ENCODE data around the gene HPSE2.
A peak's percentile ranks its signal among the peaks of the same experiment; 100 is the strongest.

HPSE2 gene

GRCh38 chr10:99233689-99234037, 2.0 kb downstream of the HPSE2 start:
- H3K36me3 ChIP-seq (ENCODE audit: control insufficient read depth, low read depth, low read length) = no peaks in the 10 kb centered on the region
- no peak overlapping the region for H3K9ac ChIP-seq (ENCODE audit: low read length)
- H3K27me3 ChIP-seq (ENCODE audit: control insufficient read depth, insufficient read depth, low read length) = peaks cover 100% of the 10 kb centered on the region
- no peaks in the 10 kb centered on the region for H3K9me3 ChIP-seq (ENCODE audit: control insufficient read depth, low read depth, low read length)
- H3K4me3 ChIP-seq (ENCODE audit: low read length) = peak overlapping the region; percentile 77
- H3K4me1 ChIP-seq (ENCODE audit: control insufficient read depth, low read depth, low read length) = peaks cover 29% of the 10 kb centered on the region
- no peak overlapping the region for H3K27ac ChIP-seq (ENCODE audit: low read length)

DNA sequence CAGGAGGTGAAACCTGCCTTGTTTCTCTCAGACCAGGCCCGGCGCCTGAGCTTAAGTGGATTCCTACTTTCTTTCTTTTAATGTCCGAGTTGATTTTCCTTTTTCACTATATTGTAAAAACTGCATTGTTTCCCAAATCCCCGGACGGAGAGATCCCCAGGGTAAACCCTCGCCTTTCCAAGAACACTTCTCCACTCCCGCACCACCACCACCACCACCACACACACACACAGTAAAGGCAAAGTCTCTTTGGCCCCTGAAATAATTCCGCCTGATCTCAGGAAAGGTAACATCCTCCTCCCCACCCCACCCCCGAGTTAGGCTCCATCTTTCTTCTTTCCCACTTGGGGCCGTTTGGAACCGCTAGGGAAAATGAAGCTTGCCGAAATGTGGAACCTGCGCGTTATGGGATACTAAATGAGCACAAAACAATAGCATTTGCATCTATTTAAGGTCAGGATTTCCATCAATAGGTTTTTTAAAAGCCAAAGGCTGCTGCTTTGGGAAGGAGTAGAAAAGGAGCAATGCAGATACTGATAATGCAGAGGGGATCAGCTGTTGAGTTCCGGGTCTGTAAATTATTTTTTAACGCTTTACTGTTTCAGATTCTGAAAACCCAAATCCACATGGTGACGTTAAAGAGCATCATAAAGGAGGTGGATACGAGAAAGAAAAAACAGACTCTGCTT, 2.5 kb downstream of the HPSE2 start:
- no peak overlapping the region for H3K9ac ChIP-seq (ENCODE audit: low read length)
- peak overlapping the region; percentile 77 for H3K4me3 ChIP-seq (ENCODE audit: low read length)
- H3K9me3 ChIP-seq (ENCODE audit: control insufficient read depth, low read depth, low read length) = no peaks in the 10 kb centered on the region
- peaks cover 29% of the 10 kb centered on the region for H3K4me1 ChIP-seq (ENCODE audit: control insufficient read depth, low read depth, low read length)
- H3K27ac ChIP-seq (ENCODE audit: low read length) = no peak overlapping the region
- H3K36me3 ChIP-seq (ENCODE audit: control insufficient read depth, low read depth, low read length) = no peaks in the 10 kb centered on the region
- H3K27me3 ChIP-seq (ENCODE audit: control insufficient read depth, insufficient read depth, low read length) = peaks cover 100% of the 10 kb centered on the region

DNA sequence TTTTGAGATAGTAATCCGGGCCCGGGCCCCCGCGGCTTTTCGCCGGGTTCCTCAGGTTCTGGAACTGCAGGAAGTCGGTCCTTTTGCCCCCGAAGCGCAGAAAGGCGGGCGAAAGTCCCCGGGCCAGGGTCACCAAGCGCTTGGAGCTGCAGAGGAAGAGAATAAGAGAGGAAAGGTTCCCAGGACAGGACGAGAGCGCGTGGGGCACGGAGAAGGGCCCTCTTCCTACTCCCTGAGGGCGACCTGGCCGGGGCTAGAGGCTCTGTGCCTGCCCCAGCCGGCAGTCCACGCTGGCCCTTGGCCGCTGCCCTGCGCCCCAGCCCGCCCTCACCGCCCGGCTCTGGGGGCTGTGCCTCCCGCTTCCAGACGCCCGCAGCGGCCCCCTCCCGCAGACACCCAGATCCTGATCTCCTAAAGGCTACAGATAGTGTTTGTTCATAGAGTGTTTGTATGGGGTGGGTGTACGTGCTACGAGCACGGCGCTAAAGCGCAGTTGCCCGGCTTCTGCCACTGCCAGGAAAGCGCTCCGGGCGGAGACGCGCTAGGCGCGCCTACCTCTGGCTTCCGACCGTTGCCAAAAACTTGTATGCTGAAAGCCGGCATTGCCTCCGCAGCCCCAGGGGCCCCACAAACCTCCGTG, 3.2 kb downstream of the HPSE2 start:
- H3K9ac ChIP-seq (ENCODE audit: low read length) = no peak overlapping the region
- peaks cover 29% of the 10 kb centered on the region for H3K4me1 ChIP-seq (ENCODE audit: control insufficient read depth, low read depth, low read length)
- no peak overlapping the region for H3K27ac ChIP-seq (ENCODE audit: low read length)
- peaks cover 97% of the 10 kb centered on the region for H3K27me3 ChIP-seq (ENCODE audit: control insufficient read depth, insufficient read depth, low read length)
- no peaks in the 10 kb centered on the region for H3K36me3 ChIP-seq (ENCODE audit: control insufficient read depth, low read depth, low read length)
- peak overlapping the region; percentile 77 for H3K4me3 ChIP-seq (ENCODE audit: low read length)
- H3K9me3 ChIP-seq (ENCODE audit: control insufficient read depth, low read depth, low read length) = no peaks in the 10 kb centered on the region

DNA sequence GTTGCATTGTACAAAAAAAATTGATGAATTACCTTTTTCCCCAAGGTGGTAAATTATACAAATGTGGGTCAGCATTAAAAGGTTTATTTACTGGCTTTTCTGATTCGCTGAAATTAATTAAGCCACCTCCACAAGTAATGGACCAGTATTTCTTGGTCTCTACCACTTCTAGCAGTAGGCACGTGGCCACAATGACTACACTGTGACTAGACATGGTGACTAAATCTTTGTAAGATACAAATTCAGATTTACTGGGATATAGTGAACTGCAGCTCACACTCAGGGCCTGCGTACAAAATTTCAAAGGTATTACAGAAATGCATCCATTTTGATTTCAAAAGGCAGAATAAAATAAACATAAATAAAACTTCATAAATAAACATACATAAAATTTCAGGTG, 10.9 kb downstream of the HPSE2 start:
- no peak overlapping the region for H3K4me3 ChIP-seq (ENCODE audit: low read length)
- no peaks in the 10 kb centered on the region for H3K36me3 ChIP-seq (ENCODE audit: control insufficient read depth, low read depth, low read length)
- peaks cover 20% of the 10 kb centered on the region for H3K27me3 ChIP-seq (ENCODE audit: control insufficient read depth, insufficient read depth, low read length)
- no peak overlapping the region for H3K9ac ChIP-seq (ENCODE audit: low read length)
- H3K9me3 ChIP-seq (ENCODE audit: control insufficient read depth, low read depth, low read length) = no peaks in the 10 kb centered on the region
- H3K4me1 ChIP-seq (ENCODE audit: control insufficient read depth, low read depth, low read length) = peaks cover 7% of the 10 kb centered on the region
- H3K27ac ChIP-seq (ENCODE audit: low read length) = no peak overlapping the region

DNA sequence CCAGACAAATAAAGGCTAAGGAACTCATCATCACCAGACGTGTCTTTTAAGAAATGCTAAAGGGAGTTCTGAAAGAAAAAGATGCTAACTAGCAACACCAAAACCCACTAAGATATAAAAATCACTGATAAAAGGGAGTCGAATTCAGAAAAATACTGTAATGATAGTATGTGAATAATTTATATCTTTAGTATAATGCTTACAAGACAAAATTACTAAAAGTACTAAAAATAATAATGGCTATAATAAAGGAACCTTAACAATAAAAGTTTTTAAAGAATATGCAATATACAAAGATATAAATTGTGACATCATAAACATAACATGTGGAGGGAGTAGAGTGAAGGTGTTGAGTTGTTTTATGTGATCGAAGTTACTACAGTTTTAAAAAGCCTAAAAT, 28.3 kb downstream of the HPSE2 start:
- Histone ChIP-seq H3K36me3 (ENCODE audit: control insufficient read depth, low read depth, low read length) (no peaks in the 10 kb centered on the region), H3K9me3 (ENCODE audit: control insufficient read depth, low read depth, low read length) (no peaks in the 10 kb centered on the region), H3K4me3 (ENCODE audit: low read length) (no peak overlapping the region), H3K4me1 (ENCODE audit: control insufficient read depth, low read depth, low read length) (no peaks in the 10 kb centered on the region), H3K9ac (ENCODE audit: low read length) (no peak overlapping the region), H3K27ac (ENCODE audit: low read length) (no peak overlapping the region), H3K27me3 (ENCODE audit: control insufficient read depth, insufficient read depth, low read length) (no peaks in the 10 kb centered on the region)

DNA sequence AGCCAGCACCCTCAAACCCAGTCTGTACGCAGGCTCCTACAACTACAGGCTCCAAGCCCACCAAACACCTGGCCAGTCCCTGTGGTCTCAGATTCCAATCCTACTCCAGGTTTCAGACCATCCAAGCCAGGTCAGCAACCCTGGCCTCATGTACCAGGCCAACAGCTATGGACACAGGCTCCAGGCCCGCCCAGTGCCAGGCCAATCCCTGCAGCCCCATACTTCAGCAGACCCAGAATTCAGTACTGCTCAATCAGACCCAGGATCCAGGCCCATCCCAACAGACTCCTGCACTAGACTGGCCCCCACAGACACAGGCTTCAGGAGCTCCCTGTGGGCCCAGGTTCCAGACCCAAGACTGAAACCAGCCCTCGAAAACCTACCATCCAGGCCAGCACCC, 32.3 kb downstream of the HPSE2 start:
- Histone ChIP-seq H3K27me3 (ENCODE audit: control insufficient read depth, insufficient read depth, low read length) (no peaks in the 10 kb centered on the region), H3K4me3 (ENCODE audit: low read length) (no peak overlapping the region), H3K9ac (ENCODE audit: low read length) (no peak overlapping the region), H3K36me3 (ENCODE audit: control insufficient read depth, low read depth, low read length) (no peaks in the 10 kb centered on the region), H3K9me3 (ENCODE audit: control insufficient read depth, low read depth, low read length) (no peaks in the 10 kb centered on the region), H3K4me1 (ENCODE audit: control insufficient read depth, low read depth, low read length) (peaks cover 7% of the 10 kb centered on the region), H3K27ac (ENCODE audit: low read length) (no peak overlapping the region)

DNA sequence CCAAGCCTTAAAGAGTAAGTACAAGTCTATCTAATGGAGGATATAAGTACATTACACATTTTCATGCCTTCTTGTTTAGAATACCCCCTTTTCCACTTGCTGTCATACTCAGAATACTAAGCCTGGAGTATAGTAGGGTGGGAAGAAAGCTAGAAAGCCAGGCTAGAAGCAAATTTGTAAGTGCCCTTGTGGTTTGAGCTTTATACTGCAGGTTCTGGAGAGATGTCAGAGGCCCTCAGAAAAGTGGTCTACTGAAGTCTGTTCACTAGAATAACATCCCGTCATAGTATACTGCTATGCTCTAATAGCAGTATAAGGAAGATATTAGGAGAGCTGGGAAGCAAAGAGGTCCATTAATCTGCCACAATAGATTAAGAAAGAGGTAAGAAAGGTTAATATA, 62.7 kb downstream of the HPSE2 start:
- H3K4me3 ChIP-seq (ENCODE audit: low read length) = no peak overlapping the region
- no peaks in the 10 kb centered on the region for H3K27me3 ChIP-seq (ENCODE audit: control insufficient read depth, insufficient read depth, low read length)

DNA sequence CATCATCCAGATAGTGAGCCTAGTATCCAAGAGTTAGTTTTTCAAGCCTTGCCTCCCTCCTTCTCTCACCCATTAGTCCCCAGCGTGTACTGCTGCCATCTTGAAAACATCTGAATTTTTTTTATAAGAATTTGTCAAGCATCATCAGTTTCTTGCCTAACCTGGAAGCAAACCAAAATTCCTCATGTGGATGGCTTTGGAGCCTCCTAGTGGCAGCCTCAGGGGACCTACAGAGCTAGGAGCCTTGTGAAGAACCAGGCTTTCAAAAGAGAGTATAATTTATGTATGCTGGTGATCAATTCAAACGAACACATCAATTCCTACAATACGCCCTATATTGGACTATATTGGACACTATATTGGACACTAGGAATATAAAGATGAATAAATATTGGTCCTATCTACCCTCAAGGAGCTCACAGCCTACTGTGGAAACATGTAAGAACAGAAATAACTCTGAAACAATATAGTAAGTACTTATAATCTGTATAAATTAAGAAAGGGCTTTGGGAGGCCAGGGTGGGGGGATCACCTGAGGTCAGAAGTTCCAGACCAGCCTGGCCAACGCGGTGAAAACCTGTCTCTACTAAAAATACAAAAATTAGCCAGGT, 63.4 kb downstream of the HPSE2 start:
- Histone ChIP-seq H3K9ac (ENCODE audit: low read length) (no peak overlapping the region), H3K4me3 (ENCODE audit: low read length) (no peak overlapping the region), H3K4me1 (ENCODE audit: control insufficient read depth, low read depth, low read length) (peaks cover 8% of the 10 kb centered on the region), H3K36me3 (ENCODE audit: control insufficient read depth, low read depth, low read length) (no peaks in the 10 kb centered on the region), H3K27ac (ENCODE audit: low read length) (no peak overlapping the region), H3K27me3 (ENCODE audit: control insufficient read depth, insufficient read depth, low read length) (no peaks in the 10 kb centered on the region), H3K9me3 (ENCODE audit: control insufficient read depth, low read depth, low read length) (no peaks in the 10 kb centered on the region)

More for the DNA sequence above, 62.7 kb downstream of the HPSE2 start:
- no peak overlapping the region for H3K27ac ChIP-seq (ENCODE audit: low read length)
- H3K4me1 ChIP-seq (ENCODE audit: control insufficient read depth, low read depth, low read length) = peaks cover 8% of the 10 kb centered on the region
- H3K9ac ChIP-seq (ENCODE audit: low read length) = no peak overlapping the region
- H3K9me3 ChIP-seq (ENCODE audit: control insufficient read depth, low read depth, low read length) = no peaks in the 10 kb centered on the region
- H3K36me3 ChIP-seq (ENCODE audit: control insufficient read depth, low read depth, low read length) = no peaks in the 10 kb centered on the region

GRCh38 chr10:99170116-99170675, 65.5 kb downstream of the HPSE2 start:
- H3K36me3 ChIP-seq (ENCODE audit: control insufficient read depth, low read depth, low read length) = no peaks in the 10 kb centered on the region
- H3K4me3 ChIP-seq (ENCODE audit: low read length) = no peak overlapping the region
- H3K4me1 ChIP-seq (ENCODE audit: control insufficient read depth, low read depth, low read length) = peaks cover 8% of the 10 kb centered on the region
- H3K9me3 ChIP-seq (ENCODE audit: control insufficient read depth, low read depth, low read length) = no peaks in the 10 kb centered on the region
- no peaks in the 10 kb centered on the region for H3K27me3 ChIP-seq (ENCODE audit: control insufficient read depth, insufficient read depth, low read length)
- no peak overlapping the region for H3K27ac ChIP-seq (ENCODE audit: low read length)
- no peak overlapping the region for H3K9ac ChIP-seq (ENCODE audit: low read length)

- H3K36me3 ChIP-seq (ENCODE audit: control insufficient read depth, low read depth, low read length) = no peaks in the 10 kb centered on the region
- no peaks in the 10 kb centered on the region for H3K4me1 ChIP-seq (ENCODE audit: control insufficient read depth, low read depth, low read length)
- no peak overlapping the region for H3K4me3 ChIP-seq (ENCODE audit: low read length)
- H3K9ac ChIP-seq (ENCODE audit: low read length) = no peak overlapping the region
- no peaks in the 10 kb centered on the region for H3K9me3 ChIP-seq (ENCODE audit: control insufficient read depth, low read depth, low read length)
- no peaks in the 10 kb centered on the region for H3K27me3 ChIP-seq (ENCODE audit: control insufficient read depth, insufficient read depth, low read length)
- H3K27ac ChIP-seq (ENCODE audit: low read length) = no peak overlapping the region
Observed at GRCh38 chr10:99161165-99161564, 74.5 kb downstream of the HPSE2 start.

DNA sequence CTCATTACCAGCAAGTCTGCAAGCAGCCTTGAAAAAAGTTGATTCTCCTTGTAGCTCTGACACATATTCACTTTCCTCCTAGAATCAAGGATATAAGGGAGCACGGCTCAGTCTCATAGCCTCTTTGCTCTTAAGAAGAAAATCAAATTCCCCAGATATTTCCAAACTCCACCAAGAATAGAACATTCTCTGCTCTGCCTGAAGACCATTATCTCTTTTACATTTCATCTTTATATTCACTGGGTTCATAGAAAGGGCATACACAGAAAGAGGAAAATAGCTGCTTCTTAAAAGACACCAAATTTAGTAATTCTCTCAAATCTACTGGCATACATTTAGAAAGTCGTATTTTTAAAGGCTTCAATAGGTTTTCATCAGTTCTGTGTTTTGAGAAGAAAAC, 92.0 kb downstream of the HPSE2 start:
- Histone ChIP-seq H3K4me1 (ENCODE audit: control insufficient read depth, low read depth, low read length) (no peaks in the 10 kb centered on the region), H3K9me3 (ENCODE audit: control insufficient read depth, low read depth, low read length) (no peaks in the 10 kb centered on the region), H3K27ac (ENCODE audit: low read length) (no peak overlapping the region), H3K27me3 (ENCODE audit: control insufficient read depth, insufficient read depth, low read length) (no peaks in the 10 kb centered on the region), H3K9ac (ENCODE audit: low read length) (no peak overlapping the region), H3K4me3 (ENCODE audit: low read length) (no peak overlapping the region), H3K36me3 (ENCODE audit: control insufficient read depth, low read depth, low read length) (no peaks in the 10 kb centered on the region)

Data from iPS-18a (cell line).